Aortic smooth muscle cell (primary cell): ENCODE measurements around the gene SPECC1L. TPM values are rescaled to one million over a fixed set of nuclear protein-coding genes. Genes with fewer than 3 reads are reported as not detected.

ENCODE experiments used
- total RNA-seq: library from RNA; depleted of rRNA; stranded (reverse); fragments of >200 nt; gene quantifications from 2 replicates; pipeline ENCODE4 v1.2.3, GENCODE V29; 2014

The SPECC1L gene
- total RNA-seq = 38.3 and 40.2 TPM in 2 replicates

GRCh38 chr22:24270556-24271385 lies at the start of gene SPECC1L:
SPECC1L (plus strand) TSS chr22:24270831; CDS start chr22:24302232, 31,401 bp downstream.

GRCh38 chr22:24245030-24245431 lies 25.6 kb upstream of the SPECC1L start, which contains the start of gene GGT5:
GGT5 (minus strand) TSS chr22:24245082; CDS start chr22:24244725, 357 bp downstream.

GRCh38 chr22:24427500-24428164 lies 157.0 kb downstream of the SPECC1L start, which contains the start of gene ADORA2A:
ADORA2A (plus strand) TSS chr22:24427599; CDS start chr22:24433405, 5,806 bp downstream.

Other genes starting within 250 kb of the SPECC1L start
- gene SUSD2, start 89.3 kb upstream of the SPECC1L start, total RNA-seq = 17.5 and 18.1 TPM in 2 replicates
- 9.7 and 17.3 TPM in 2 replicates for gene GGT5, start 25.7 kb upstream of the SPECC1L start, total RNA-seq
- 2.2 and 2.4 TPM in 2 replicates for gene ADORA2A, start 156.8 kb downstream of the SPECC1L start, total RNA-seq
- gene UPB1, start 224.5 kb downstream of the SPECC1L start, total RNA-seq = 0.12 and 0.13 TPM in 2 replicates